Testis (tissue), 3 donors: Measurements from ENCODE around the gene TMEM263. TPM values are rescaled to one million over a fixed set of nuclear protein-coding genes. Genes with fewer than 3 reads are reported as not detected.

Experiments
- DNase-seq: peaks from one replicate; pipeline ENCODE4 v3.0.0-alpha.2; 2019
- H3K27ac ChIP-seq, 2 donors: fragments of 200-600 bp; sonication (generic); one replicate each; pipeline ENCODE4 v1.5.1; 2019
- H3K27me3 ChIP-seq: fragments of 200-600 bp; sonication (generic); one replicate; pipeline ENCODE4 v1.5.1; 2019
- H3K36me3 ChIP-seq: fragments of 200-600 bp; sonication (generic); one replicate; pipeline ENCODE4 v1.5.1; 2017; ENCODE audit warnings: low read depth; ENCODE audit errors: missing control alignments
- H3K4me1 ChIP-seq: fragments of 200-600 bp; sonication (generic); one replicate; pipeline ENCODE4 v1.5.1; 2019
- H3K4me3 ChIP-seq, 2 donors: fragments of 200-600 bp; sonication (generic); one replicate each; pipeline ENCODE4 v1.5.1; 2017 to 2019
- H3K9me3 ChIP-seq: fragments of 200-600 bp; sonication (generic); one replicate; pipeline ENCODE4 v1.5.1; 2017
- CTCF ChIP-seq, 3 experiments: fragments of 450-650 bp in 2 of 3; fragments of 200-600 bp in 1 of 3; sonication (generic) in 1 of 3; IDR thresholded peaks; one replicate each; pipeline ENCODE4 v1.5.1; 2016 to 2019; ENCODE audit warnings: antibody characterized with exemption in 3 of 3, mild to moderate bottlenecking in 2 of 3, moderate library complexity in 1 of 3
- POLR2A ChIP-seq: fragments of 450-650 bp; IDR thresholded peaks from one replicate; pipeline ENCODE4 v1.6.1; 2017; ENCODE audit warnings: antibody characterized with exemption, mild to moderate bottlenecking, moderate library complexity
- whole genome bisulfite sequencing, 2 donors: methylation state at CpG; one replicate each; pipeline ENCODE4 v1.1.5; 2018; 5-methylcytosine and 5-hydroxymethylcytosine counted together
- intact Hi-C: fragments of 100-400 bp; cut with DNase I; formaldehyde crosslinking; loops from one replicate; pipeline ENCODE4 v1.15.1; 2023; ENCODE audit warnings: low total_unique reads
- polyA plus RNA-seq: library from polyadenylated mRNA; stranded (reverse); fragments of 350-450 nt; fragmentation: Illumina TruSeq; extraction: RNeasy Lipid Tissue Mini Kit (QIAGEN cat#74804); gene quantifications from one replicate; pipeline ENCODE4 v1.2.3, GENCODE V29; 2014; ENCODE audit warnings: low read depth, low replicate concordance; ENCODE audit not compliant: insufficient read depth
- total RNA-seq, 2 donors: library from RNA; depleted of rRNA; stranded (reverse); fragments of >200 nt; gene quantifications; one replicate each; pipeline ENCODE4 v1.2.3, GENCODE V29; 2016

Gene TMEM263
- total and polyA plus RNA-seq, 3 donors from 2014 or later, result 33.6 to 45.3 (median 40.5) TPM

- H3K4me1 ChIP-seq, result no peaks in the 10 kb centered on the region
- intact Hi-C loops, result no loop called here
- no peaks in the 10 kb centered on the region for H3K36me3 ChIP-seq
- TF ChIP-seq CTCF (IDR thresholded peaks at IDR 0.05) (no peak), POLR2A (no peak)
- no peaks in the 10 kb centered on the region for H3K9me3 ChIP-seq
- H3K27ac ChIP-seq, result no peak overlapping the region
- H3K27me3 ChIP-seq, result no peaks in the 10 kb centered on the region
- no peak for DNase-seq
- H3K4me3 ChIP-seq, result no peak overlapping the region
- 25 to 30% methylated on average over 1 of the region's 1 CpG for WGBS, 2 donors
Observed at GRCh38 chr12:106945261-106945851, 10.4 kb upstream of the TMEM263 start.

DNA sequence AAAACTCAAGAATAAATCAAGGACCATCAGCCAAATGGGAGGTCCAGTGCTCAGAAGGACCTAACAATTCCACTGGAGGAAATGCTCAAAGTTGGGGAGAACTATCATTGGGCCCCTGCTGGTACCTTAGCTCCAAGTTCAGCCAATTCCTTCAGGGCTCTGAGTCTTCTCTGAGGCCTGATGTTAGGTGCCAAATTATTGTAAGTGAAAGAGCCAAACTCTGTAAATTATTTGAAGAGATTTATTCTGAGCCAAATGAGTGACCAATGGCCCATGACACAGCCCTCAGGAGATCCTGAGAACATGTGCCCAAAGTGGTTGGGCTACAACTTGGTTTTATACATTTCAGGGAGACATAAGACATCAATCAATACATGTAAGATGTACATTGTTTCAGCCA lies 8.2 kb upstream of the TMEM263 start:
- TF ChIP-seq CTCF (IDR thresholded peaks at IDR 0.05), result no peak
- TF ChIP-seq POLR2A, result no peak
- Histone ChIP-seq H3K4me1 (no peaks in the 10 kb centered on the region), H3K9me3 (no peaks in the 10 kb centered on the region), H3K27ac (no peak overlapping the region), H3K4me3 (no peak overlapping the region), H3K27me3 (no peaks in the 10 kb centered on the region), H3K36me3 (no peaks in the 10 kb centered on the region)
- DNase-seq, result no peak
- intact Hi-C loops, result no loop called here

DNA sequence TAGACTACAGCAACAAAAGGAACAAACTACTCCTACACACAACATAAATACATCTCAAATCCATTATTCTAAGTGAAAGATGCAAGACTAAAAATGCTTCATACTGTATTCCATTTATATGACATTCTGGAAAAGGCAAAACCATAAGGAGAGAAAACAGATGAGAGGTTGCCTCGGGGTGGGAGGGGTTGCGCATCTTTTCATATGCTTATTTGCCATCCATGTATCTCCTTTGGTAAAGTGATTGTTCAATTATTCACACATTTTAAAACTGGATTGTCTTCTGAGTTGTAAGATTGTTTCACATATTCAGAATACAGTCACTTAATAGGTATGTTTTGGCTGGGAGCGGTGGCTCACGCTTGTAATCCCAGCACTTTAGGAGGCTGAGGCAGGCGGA lies 5.1 kb upstream of the TMEM263 start:
- intact Hi-C loops, result no loop called here
- Histone ChIP-seq H3K27ac (no peak overlapping the region), H3K4me1 (peaks cover 4% of the 10 kb centered on the region), H3K36me3 (no peaks in the 10 kb centered on the region), H3K4me3 (no peak overlapping the region), H3K9me3 (no peaks in the 10 kb centered on the region), H3K27me3 (no peaks in the 10 kb centered on the region)
- no peak for DNase-seq
- TF ChIP-seq POLR2A (no peak), CTCF (IDR thresholded peaks at IDR 0.05) (no peak)
- 89 to 95% methylated on average over 5 of the region's 5 CpGs for WGBS, 2 donors

- DNase-seq, result no peak
- no peaks in the 10 kb centered on the region for H3K27me3 ChIP-seq
- H3K27ac ChIP-seq, result no peak overlapping the region
- no peaks in the 10 kb centered on the region for H3K9me3 ChIP-seq
- no peak for TF ChIP-seq CTCF (IDR thresholded peaks at IDR 0.05)
- H3K36me3 ChIP-seq, result no peaks in the 10 kb centered on the region
- intact Hi-C loops, result no loop called here
- WGBS, 2 donors, result 59 to 74% methylated on average over 12 of the region's 12 CpGs
- peaks cover 4% of the 10 kb centered on the region for H3K4me1 ChIP-seq
- no peak overlapping the region for H3K4me3 ChIP-seq
Observed at GRCh38 chr12:106953352-106954250, 2.1 kb upstream of the TMEM263 start.
